HepG2 (cell line): ENCODE measurements around the gene RALY. TPM values are rescaled to one million over a fixed set of nuclear protein-coding genes. Genes with fewer than 3 reads are reported as not detected.

Source experiments
- FOXK1 ChIP-seq: sonication (generic); formaldehyde crosslinking; IDR thresholded peaks from 2 replicates; pipeline ENCODE4 v1.4.0; 2020; ENCODE audit warnings: low read depth, missing genetic modification reagents, borderline replicate concordance
- GATA4 ChIP-seq: sonication (generic); IDR thresholded peaks from 2 replicates; pipeline ENCODE4 v1.6.1; 2016; ENCODE audit warnings: antibody characterized with exemption, low read depth, borderline replicate concordance
- HMGXB3 ChIP-seq: sonication (generic); formaldehyde crosslinking; IDR thresholded peaks from 2 replicates; pipeline ENCODE4 v1.4.0; 2020; ENCODE audit warnings: missing genetic modification reagents, borderline replicate concordance
- HNRNPH1 ChIP-seq: fragments of 200-400 bp; formaldehyde crosslinking; optimal IDR thresholded peaks from 2 replicates; pipeline ENCODE3; 2017; ENCODE audit warnings: mild to moderate bottlenecking, low read depth, low read length
- ISX ChIP-seq: sonication (generic); formaldehyde crosslinking; conservative IDR thresholded peaks from 2 replicates; pipeline ENCODE4 v1.5.0; 2020; ENCODE audit warnings: missing genetic modification reagents
- ONECUT2 ChIP-seq: sonication (generic); formaldehyde crosslinking; IDR thresholded peaks from 2 replicates; pipeline ENCODE4 v1.4.0; 2020; ENCODE audit warnings: missing genetic modification reagents
- PHF20 ChIP-seq: sonication (generic); formaldehyde crosslinking; IDR thresholded peaks from 2 replicates; pipeline ENCODE4 v1.5.0; 2020; ENCODE audit warnings: mild to moderate bottlenecking, missing genetic modification reagents
- SNRNP70 ChIP-seq: fragments of 200-400 bp; formaldehyde crosslinking; IDR thresholded peaks from 2 replicates; pipeline ENCODE4 v1.6.1; 2017; ENCODE audit warnings: mild to moderate bottlenecking, low read depth, low read length, moderate library complexity
- UBTF ChIP-seq: sonication (generic); formaldehyde crosslinking; IDR thresholded peaks from 2 replicates; pipeline ENCODE4 v1.4.0; 2020; ENCODE audit warnings: mild to moderate bottlenecking, missing genetic modification reagents
- ZBTB44 ChIP-seq: sonication (generic); formaldehyde crosslinking; IDR thresholded peaks from 2 replicates; pipeline ENCODE4 v1.4.0; 2020; ENCODE audit warnings: missing genetic modification reagents
- ZNF407 ChIP-seq: sonication (generic); formaldehyde crosslinking; IDR thresholded peaks from one replicate; pipeline ENCODE4 v1.5.1; 2020; ENCODE audit warnings: mild to moderate bottlenecking, missing genetic modification reagents; ENCODE audit errors: not compliant biosample characterization
- ZNF451 ChIP-seq: sonication (generic); formaldehyde crosslinking; IDR thresholded peaks from 2 replicates; pipeline ENCODE4 v1.5.0; 2020; ENCODE audit warnings: mild to moderate bottlenecking, missing genetic modification reagents
- polyA plus RNA-seq, 8 experiments: library from polyadenylated mRNA; depleted of rRNA in 3 of 8; stranded (reverse) in 7 of 8; unstranded in 1 of 8; fragments of >200 nt; fragmentation: Illumina TruSeq in 4 of 8; extraction: Trizol in 4 of 8; gene quantifications; 2 replicates each; pipeline versions ENCODE4 v1.2.1 to v1.2.3, GENCODE V29; 2011 to 2016; ENCODE audit warnings: low read depth in 4 of 8, missing spikeins in 1 of 8, mixed read lengths in 1 of 8; ENCODE audit not compliant: insufficient read depth in 1 of 8
- total RNA-seq, 5 experiments: library from RNA; depleted of rRNA; stranded (reverse); fragments of >200 nt; fragmentation: Illumina TruSeq; extraction: Trizol; gene quantifications; 2 replicates each; pipeline ENCODE4 v1.2.3, GENCODE V29; 2016; ENCODE audit warnings: low read depth in 1 of 5

Gene RALY
- total and polyA plus RNA-seq, 2 of the 13 experiments (the other 11 are each of a cell fraction or from before 2014, with no cell fraction given) = 178 to 186 TPM

- TF ChIP-seq HMGXB3 = 0 out of 2 replicates have a peak, but pooled peaks have one; percentile 43
- no peak for TF ChIP-seq ONECUT2 (CRISPR knock-in tag)
- TF ChIP-seq ZNF451 (CRISPR knock-in tag) = no peak
- TF ChIP-seq ZNF407 (CRISPR knock-in tag) = no peak
- no peak for TF ChIP-seq ISX (CRISPR knock-in tag)
- TF ChIP-seq PHF20 (CRISPR knock-in tag) = no peak
- TF ChIP-seq SNRNP70 = no peak
- TF ChIP-seq HNRNPH1 = no peak
- peak; percentile 60; the same call in 1 of the 2 replicates for TF ChIP-seq FOXK1 (CRISPR knock-in tag)
- no peak for TF ChIP-seq GATA4
- TF ChIP-seq UBTF (CRISPR knock-in tag) = no peak
- TF ChIP-seq ZBTB44 (CRISPR knock-in tag) = no peak
Measured at GRCh38 chr20:34129518-34130162, 135.9 kb downstream of the RALY start (continued).
